ENCODE results near the gene OPTC. TPM values are rescaled to one million over a fixed set of nuclear protein-coding genes. Genes with fewer than 3 reads are reported as not detected.

Gene OPTC
- polyA plus RNA-seq, 1 donor from 2014 or later: not detected

- H3F3A ChIP-seq (ENCODE audit: insufficient read depth, low read length, poor library complexity, severe bottlenecking): no peaks in the 10 kb centered on the region
These were observed 30.9 kb downstream of the OPTC start for GRCh38 chr1:203524824-203525223.

GRCh38 chr1:203525685-203526084, 31.7 kb downstream of the OPTC start:
- Histone ChIP-seq H3K4me2 (ENCODE audit: low read length) (no peak overlapping the region), H3K79me2 (replicated peaks; ENCODE audit: insufficient read depth, low read length) (no peaks in the 10 kb centered on the region), H3K27ac (ENCODE audit: low read length) (no peak overlapping the region), H3F3A (ENCODE audit: insufficient read depth, low read length, poor library complexity, severe bottlenecking) (no peaks in the 10 kb centered on the region), H2AFZ (ENCODE audit: low read depth, low read length) (no peak overlapping the region), H4K20me1 (ENCODE audit: insufficient read depth) (no peaks in the 10 kb centered on the region), H3K9me2 (ENCODE audit: insufficient read depth, low read length) (no peaks in the 10 kb centered on the region), H3K36me3 (ENCODE audit: insufficient read depth, low read length) (no peaks in the 10 kb centered on the region), H3K27me3 (ENCODE audit: insufficient read depth, low read depth, low read length) (no peaks in the 10 kb centered on the region), H3K4me3 (ENCODE audit: low read length) (no peak overlapping the region), H3K9ac (ENCODE audit: low read length) (no peak overlapping the region), H3K9me3 (ENCODE audit: low read length) (no peaks in the 10 kb centered on the region)
- TF ChIP-seq EP300 (conservative IDR thresholded peaks at IDR 0.05; ENCODE audit: poor library complexity, severe bottlenecking) (no peak), SMC3 (conservative IDR thresholded peaks at IDR 0.05; ENCODE audit: poor library complexity) (no peak), RAD21 (conservative IDR thresholded peaks at IDR 0.05) (no peak), EZH2 (IDR thresholded peaks at IDR 0.05; ENCODE audit: borderline replicate concordance, insufficient read depth, low read length, poor library complexity, severe bottlenecking) (no peak), MXI1 (conservative IDR thresholded peaks at IDR 0.05; ENCODE audit: poor library complexity, severe bottlenecking) (no peak), CTCF (IDR thresholded peaks at IDR 0.05; ENCODE audit: poor library complexity, severe bottlenecking) (no peak), POLR2AphosphoS5 (IDR thresholded peaks at IDR 0.05) (no peak), TAF1 (IDR thresholded peaks at IDR 0.05; ENCODE audit: low read depth) (no peak)
- TF ChIP-seq, protein P1, sequence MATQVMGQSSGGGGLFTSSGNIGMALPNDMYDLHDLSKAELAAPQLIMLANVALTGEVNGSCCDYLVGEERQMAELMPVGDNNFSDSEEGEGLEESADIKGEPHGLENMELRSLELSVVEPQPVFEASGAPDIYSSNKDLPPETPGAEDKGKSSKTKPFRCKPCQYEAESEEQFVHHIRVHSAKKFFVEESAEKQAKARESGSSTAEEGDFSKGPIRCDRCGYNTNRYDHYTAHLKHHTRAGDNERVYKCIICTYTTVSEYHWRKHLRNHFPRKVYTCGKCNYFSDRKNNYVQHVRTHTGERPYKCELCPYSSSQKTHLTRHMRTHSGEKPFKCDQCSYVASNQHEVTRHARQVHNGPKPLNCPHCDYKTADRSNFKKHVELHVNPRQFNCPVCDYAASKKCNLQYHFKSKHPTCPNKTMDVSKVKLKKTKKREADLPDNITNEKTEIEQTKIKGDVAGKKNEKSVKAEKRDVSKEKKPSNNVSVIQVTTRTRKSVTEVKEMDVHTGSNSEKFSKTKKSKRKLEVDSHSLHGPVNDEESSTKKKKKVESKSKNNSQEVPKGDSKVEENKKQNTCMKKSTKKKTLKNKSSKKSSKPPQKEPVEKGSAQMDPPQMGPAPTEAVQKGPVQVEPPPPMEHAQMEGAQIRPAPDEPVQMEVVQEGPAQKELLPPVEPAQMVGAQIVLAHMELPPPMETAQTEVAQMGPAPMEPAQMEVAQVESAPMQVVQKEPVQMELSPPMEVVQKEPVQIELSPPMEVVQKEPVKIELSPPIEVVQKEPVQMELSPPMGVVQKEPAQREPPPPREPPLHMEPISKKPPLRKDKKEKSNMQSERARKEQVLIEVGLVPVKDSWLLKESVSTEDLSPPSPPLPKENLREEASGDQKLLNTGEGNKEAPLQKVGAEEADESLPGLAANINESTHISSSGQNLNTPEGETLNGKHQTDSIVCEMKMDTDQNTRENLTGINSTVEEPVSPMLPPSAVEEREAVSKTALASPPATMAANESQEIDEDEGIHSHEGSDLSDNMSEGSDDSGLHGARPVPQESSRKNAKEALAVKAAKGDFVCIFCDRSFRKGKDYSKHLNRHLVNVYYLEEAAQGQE (IDR thresholded peaks at IDR 0.05; ENCODE audit: borderline replicate concordance): no peak

More at GRCh38 chr1:203524824-203525223, 30.9 kb downstream of the OPTC start:
- no peak overlapping the region for H3K9ac ChIP-seq (ENCODE audit: low read length)
- H3K27ac ChIP-seq (ENCODE audit: low read length): no peak overlapping the region
- no peak overlapping the region for H2AFZ ChIP-seq (ENCODE audit: low read depth, low read length)
- no peaks in the 10 kb centered on the region for H4K20me1 ChIP-seq (ENCODE audit: insufficient read depth)
- no peaks in the 10 kb centered on the region for H3K36me3 ChIP-seq (ENCODE audit: insufficient read depth, low read length)
- no peaks in the 10 kb centered on the region for H3K9me2 ChIP-seq (ENCODE audit: insufficient read depth, low read length)
- H3K9me3 ChIP-seq (ENCODE audit: low read length): no peaks in the 10 kb centered on the region
- no peak for TF ChIP-seq MXI1 (conservative IDR thresholded peaks at IDR 0.05; ENCODE audit: poor library complexity, severe bottlenecking)
- no peak for TF ChIP-seq EP300 (conservative IDR thresholded peaks at IDR 0.05; ENCODE audit: poor library complexity, severe bottlenecking)
- TF ChIP-seq SMC3 (conservative IDR thresholded peaks at IDR 0.05; ENCODE audit: poor library complexity): no peak
- no peak for TF ChIP-seq RAD21 (conservative IDR thresholded peaks at IDR 0.05)
- no peak for TF ChIP-seq CTCF (IDR thresholded peaks at IDR 0.05; ENCODE audit: poor library complexity, severe bottlenecking)
- TF ChIP-seq POLR2AphosphoS5 (IDR thresholded peaks at IDR 0.05): no peak
- TF ChIP-seq, protein P1 (IDR thresholded peaks at IDR 0.05; ENCODE audit: borderline replicate concordance): no peak
- TF ChIP-seq EZH2 (IDR thresholded peaks at IDR 0.05; ENCODE audit: borderline replicate concordance, insufficient read depth, low read length, poor library complexity, severe bottlenecking): no peak
- TF ChIP-seq TAF1 (IDR thresholded peaks at IDR 0.05; ENCODE audit: low read depth): no peak
- no peaks in the 10 kb centered on the region for H3K79me2 ChIP-seq (replicated peaks; ENCODE audit: insufficient read depth, low read length)
- H3K4me3 ChIP-seq (ENCODE audit: low read length): no peak overlapping the region
- no peak overlapping the region for H3K4me2 ChIP-seq (ENCODE audit: low read length)
- H3K27me3 ChIP-seq (ENCODE audit: insufficient read depth, low read depth, low read length): no peaks in the 10 kb centered on the region
